Medulla oblongata (tissue), 1 donor: ENCODE data around the gene P2RX3.
"Not testable (repeated sequence)": the region's sequence is repeated elsewhere in the genome, so short reads cannot be mapped to it uniquely, and the experiment has no call there.

ENCODE experiments used
- DNase-seq: peaks from one replicate; pipeline ENCODE4 v3.0.0-alpha.2; 2015; ENCODE audit errors: extremely low spot score

P2RX3 gene

DNA sequence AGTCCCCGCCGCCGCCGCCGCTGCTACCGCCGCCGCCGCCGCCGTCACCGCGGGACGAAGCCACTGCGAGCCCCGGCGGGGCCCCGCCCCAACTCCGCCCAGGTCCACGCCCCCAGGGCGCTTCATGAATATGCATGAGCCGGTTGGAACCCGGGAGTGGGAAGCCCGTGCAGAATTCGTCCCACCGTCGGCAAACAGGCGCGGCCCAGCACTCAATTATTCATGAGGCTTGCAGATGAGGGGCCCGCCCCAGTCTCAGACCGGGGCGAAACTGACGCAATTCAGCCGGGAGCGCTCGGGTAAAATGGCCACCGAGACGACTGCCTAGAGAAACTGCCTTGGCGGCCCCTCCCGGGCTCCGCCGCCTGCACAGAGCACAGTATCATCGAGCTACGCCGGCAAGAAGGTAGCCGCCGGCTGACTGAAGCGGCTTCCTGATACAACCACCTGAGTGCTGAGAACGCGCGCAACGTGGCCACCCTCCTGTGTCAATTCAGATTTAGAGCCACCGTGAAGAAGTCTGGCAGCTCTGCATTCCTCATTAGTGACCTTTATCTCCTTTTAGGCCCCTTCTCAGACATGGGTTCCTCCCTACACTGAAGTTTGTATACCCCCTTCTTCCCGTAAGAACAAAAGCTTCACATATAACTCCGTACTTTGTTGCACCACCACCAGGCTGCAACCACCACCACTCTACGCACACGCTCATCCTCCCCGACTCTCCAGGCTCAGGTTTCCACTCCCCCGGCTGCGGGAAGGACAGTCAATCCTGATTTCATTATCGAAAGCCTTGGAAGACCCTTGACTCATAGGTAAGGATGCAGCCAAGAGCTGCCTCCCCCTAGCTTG lies 13.0 kb upstream of the P2RX3 start, which contains the start of gene TNKS1BP1:
Gene TNKS1BP1 (minus strand): TSS at position 67 of the 849 bp plus-strand sequence. CDS start 3,067 bp downstream, outside the sequence.
- DNase-seq, result peak; percentile 97

DNA sequence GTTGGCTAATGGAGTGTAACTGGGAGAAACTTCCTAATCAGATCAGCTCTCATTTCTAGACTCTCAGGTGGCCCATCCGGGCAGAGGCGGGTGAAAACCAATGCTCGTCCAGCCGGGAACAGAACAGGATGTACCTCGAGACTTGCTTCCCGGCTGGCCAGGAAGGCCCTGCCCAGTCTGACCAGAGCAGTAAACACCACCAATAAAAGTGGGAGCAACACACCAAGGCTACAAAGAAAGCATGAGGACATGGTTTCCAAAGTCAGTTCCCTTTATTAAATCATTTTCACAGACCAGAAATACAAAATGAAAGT lies 12.5 kb upstream of the P2RX3 start:
- no peak for DNase-seq

DNA sequence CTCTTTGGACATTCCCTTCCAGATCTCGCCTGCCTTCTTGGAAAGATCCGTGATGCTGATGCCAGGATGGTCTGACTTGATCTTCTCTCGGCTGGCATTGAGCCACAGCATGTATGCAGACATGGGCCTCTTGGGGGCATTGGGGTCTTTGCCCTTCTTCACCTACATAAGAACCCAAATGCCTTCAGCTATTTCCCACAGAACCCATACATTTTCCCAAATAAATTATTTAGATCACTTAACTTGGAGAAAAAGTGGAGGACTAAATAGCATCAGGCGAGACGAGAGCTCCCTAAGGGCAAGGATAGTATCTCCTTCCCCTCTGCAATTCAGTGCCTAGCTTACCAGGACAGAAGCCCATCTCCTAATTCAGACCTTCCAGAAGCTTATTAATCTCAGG lies 10.4 kb upstream of the P2RX3 start:
- no peak for DNase-seq

DNA sequence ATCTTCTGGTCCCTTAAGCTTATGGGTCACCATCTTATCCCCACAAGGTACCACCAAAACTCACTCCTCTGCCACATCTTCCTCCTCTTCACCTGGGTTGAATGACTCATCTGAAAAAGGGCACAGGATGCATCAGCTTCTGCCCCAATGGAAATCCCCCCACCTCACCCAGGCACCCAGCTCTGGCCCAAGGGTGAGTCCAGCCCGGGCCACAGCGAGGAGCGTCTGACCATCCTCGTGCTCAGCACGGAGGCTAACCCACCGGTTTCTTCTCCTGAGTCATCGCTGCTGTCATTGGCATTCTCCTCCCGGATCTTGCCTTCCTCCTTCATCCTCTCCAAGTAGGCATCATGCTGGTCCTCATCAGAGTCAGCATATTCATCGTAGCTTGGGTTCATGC lies 8.1 kb upstream of the P2RX3 start:
- no peak for DNase-seq

DNA sequence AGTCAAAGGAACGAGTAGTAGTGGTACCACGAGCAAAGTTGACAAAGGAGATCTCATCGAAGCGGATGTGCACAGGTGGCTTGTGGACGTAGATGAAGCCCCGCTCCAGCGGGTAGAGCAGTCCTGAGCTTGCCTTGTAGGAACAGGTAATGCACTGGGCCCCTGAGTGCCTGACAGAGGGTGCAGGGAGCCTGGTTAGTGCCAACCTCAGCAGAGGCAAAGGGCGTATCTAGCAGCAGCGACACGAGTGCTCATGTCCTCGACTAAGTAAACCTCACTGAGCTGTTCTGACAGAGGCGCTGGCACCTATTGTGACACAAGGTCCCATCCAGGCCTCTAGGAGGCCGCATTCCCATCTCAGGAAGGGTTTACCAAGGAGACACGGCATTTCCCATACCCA lies 6.4 kb upstream of the P2RX3 start:
- no peak for DNase-seq

DNA sequence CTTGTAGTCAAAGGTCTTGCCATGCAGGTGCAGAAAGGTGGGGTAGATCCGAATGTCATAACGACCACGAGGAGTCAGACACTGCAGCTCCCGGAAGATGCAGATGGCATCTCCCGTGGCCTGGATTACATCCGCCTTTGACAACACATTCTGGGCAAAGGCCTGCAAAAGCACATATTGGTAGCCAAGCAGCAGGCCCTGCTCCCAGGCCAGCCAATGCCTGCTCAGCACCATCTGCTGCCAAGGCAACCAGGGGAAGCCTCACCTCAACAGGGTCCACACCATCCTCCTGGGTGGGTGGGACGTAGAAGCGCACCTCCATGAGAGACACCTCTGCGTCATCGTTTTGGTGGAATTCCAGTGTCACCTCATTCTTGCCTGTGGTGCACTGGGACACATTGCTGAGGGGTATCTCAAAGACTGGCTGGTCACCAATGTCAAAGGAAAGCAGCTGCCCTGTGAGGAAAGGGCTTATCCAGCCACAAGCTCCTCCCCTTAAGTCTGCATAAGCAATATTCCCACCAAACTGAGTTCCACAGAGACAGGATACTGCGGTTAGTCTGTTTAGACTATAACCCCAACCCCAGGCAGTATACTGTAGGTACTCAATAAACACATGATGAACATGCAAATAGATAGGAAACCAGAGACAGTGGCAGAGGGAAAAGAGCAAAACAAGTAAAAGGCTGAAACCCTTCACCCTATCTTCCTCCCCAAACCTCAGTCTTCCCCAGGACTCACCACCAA lies 5.3 kb upstream of the P2RX3 start:
- DNase-seq, result no peak

DNA sequence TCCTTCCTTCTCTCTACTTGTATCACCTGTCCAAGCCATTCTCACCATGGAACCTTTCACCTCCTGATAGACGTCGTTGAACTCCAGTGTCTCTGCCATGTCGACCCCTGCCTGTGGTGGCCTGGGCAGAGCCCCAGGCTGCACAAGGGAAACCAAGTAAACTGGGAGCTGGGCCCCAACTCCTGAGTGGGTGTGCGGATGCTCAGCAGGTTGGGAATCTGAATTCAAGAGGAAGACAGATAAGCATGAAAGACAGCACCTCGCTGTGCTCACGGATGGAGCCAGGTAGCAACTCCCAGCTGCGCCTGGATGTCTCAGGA lies 3.2 kb upstream of the P2RX3 start:
- no peak for DNase-seq

DNA sequence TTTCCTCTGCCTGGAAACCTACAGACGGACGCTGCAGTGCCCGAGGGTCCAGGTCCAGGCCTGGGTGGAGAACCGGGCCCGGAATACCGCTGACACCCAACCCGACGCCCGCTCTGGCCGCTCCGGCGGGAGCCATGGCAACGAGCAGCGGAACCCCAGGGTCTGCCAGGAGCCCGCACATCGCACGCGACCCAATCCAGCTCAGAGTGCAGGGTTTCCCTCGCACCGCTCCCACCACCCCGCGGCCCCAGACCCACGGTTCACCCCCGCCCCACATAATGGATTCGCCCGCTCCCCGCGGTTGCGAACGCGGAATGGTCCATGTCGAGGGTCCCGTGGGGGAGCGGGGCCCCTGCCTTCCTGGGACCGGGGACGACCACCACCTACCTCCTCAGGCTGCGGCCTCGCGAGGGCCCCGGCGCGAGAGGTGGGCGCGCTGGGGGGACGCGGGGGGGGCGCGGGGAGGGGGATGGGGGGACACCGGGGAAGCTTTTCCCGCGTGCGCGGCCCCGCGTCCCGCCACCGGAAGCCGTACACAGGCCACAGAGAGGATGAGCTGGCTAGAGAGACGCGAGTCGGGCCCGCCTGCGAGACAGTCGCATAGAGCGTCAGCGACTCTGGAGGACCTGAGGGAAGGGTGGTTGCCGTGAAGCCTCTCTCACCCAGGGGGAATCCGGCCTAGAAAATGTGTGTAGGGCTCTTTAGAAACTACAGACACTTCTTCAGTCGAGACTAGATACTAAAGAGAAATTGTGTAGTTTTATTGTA lies 2.6 kb upstream of the P2RX3 start, which contains the start of gene SSRP1:
Gene SSRP1 (minus strand): TSS at position 550 of the 768 bp plus-strand sequence. CDS start 771 bp downstream, outside the sequence.
- DNase-seq, result peak; percentile 91

DNA sequence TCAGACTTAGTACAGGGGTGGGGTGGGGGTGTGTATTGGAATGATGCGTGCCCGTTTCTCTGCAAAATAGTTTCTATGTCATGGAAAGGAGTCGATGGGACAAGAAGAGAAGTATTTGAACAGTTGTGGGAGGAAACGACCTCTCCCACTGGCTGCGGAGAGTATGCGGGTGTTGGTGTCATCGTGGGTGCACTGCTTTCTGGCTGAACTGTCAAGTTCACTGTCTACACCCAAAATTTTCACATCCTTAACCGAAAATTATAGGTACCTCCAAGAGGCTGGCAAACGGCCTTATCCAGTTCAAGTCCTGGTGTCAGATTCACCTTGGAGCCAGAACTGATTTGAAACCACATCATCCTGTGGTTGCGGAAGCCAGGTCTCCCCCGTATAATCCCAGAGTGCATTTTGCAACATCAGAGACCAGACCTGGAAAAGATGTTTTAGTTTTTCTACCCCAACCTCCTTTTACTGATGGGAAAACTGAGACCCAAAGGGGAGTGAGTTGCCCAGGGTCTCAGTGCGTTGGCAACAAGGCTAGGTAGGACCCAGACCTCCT lies 2.0 kb upstream of the P2RX3 start:
- DNase-seq, result no peak

DNA sequence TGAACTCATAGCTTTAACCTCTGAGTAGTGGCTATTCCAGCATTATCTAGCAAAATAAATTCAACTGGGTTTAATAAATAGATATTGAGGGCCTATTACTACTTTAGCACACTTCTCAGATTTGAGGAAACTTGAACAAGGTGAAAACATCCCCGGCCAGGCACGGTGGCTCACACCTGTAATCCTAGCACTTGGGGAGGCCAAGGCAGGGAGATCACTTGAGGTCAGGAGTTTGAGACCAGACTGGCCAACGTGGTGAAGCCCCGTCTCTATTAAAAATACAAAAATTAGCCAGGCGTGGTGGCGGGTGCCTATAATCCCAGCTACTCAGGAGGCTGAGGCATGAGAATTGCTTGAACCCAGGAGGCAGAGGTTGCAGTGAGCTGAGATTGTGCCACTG lies 1.3 kb upstream of the P2RX3 start:
- not testable (repeated sequence) for DNase-seq

DNA sequence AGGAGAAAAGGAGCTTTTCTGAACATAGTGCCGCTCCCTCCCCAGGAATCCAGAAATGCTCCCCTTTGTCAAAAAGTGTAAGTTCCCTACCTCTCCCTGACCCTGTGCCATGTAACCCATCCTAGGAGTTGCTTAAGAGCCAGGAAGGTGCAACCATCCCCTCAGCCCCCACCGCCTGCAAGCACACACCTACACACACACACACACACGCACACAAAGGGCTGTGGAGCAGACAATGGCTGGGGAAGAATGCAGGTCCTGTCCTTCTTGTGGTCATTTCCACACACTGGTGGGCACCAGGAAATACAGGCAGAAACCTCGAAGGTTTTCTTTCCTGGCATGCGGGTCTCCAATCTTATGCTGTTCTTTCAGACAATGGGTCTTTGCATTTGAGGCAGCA lies 1.2 kb downstream of the P2RX3 start:
- no peak for DNase-seq

DNA sequence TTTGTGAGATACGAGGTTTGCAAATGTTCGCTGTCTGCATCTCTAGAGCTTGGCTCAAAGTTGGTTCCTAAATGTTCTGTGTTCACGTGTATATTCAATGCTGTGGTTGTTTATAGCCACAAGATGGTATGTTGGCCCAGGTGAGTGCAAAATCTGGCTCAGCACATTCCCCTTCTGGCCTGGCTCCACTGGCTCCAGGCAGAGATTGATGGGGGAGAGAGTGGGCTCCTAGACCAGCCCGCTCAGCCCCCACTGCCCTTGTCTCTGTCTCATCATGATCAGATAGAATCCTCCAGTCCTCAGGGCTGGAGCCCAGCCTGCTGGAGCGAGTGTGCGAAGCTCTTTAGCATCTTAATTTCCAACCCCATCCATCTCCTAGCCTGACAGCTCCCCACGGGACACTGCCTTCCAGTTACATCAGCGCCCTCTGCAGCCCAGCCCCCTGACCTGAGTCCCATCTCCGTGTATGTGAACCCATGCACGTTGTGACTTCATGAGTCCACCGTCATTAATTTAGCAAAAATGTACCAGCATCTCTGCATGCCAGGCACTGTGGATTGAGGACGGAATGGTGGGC lies 2.0 kb downstream of the P2RX3 start:
- peak; percentile 27 for DNase-seq

DNA sequence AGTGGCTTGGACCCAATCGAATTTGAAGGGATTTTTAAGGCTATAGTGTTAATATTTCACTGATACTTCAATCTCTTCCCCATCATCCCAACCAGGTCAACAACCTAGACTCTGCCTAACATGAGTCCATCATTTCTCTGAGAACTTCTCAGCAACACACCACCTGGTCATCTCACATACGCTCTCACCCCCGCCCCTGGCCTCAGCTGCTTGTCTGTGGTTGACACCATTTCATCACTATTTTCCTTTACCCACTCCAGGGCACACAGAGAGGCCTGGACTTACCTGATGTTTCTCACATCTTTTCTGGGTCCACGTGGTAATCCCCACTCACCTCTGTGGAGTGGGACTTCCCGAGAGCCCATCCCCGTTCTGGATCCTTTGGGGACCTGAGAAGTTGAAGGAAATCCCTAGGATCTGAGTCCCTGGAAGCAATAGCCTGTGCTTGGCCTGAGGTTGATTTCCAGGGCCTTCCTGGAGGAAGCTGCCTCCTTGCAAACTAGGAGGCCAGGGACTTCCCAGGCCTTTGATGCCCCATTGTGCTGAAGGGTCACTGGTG lies 3.2 kb downstream of the P2RX3 start:
- no peak for DNase-seq

DNA sequence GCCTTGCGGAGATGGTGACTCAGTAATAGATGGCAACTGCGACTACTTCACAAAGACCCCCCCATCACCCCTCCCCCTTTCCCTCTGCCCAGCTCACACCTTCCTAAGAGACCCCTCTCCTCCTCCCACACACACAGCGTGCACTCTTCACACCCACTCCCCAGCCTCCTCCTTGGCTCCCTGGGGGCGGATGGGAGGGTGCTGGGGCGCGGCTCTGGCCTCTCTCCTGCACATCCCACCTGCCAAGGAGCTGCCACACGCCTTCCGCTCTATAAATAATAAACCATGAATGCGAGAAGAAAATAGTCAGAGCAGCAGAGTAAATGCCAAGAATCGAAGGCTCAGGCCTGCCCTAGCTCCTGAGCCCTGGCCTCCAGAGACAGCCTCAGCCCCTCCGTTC lies 4.5 kb downstream of the P2RX3 start:
- DNase-seq, result no peak

DNA sequence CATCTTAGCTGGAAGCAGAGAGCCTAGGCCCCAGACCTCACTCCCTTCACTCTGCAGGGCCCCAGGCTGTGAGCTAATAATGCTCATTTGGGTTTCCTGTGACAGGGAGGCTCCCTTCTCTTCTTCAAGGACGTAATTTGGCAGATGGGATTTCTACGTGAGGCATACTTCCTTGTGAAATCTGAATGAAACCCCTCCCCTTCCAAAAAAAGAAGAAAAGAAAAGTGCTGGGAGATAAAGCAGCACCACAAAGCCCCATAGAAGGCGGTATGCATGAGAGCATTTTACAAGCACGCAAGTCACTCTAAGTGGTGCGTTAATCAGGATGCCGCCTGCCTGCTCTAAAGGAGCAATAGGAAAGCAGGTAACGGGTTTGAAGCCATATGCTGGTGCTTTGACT lies 5.7 kb downstream of the P2RX3 start:
- DNase-seq, result no peak

DNA sequence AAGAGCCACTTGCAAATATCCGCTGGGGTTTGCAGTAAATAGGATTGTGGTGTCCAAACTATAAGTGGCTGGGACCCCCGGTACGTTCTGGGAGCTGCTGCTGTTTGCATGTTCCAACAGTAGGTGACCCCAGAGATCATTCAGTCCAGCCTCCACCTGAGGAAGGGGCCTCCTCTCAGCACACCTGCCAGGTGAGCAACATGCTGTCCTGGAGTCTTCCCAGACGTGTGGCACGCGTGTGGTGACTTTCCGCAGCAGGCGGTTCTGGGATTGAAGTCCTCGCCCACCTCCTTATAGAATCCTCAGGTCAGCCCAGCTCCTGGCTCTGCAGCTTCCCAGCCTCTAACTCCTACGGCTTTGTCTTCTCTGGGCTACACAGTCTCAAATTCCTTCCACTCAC lies 6.7 kb downstream of the P2RX3 start:
- DNase-seq, result no peak

DNA sequence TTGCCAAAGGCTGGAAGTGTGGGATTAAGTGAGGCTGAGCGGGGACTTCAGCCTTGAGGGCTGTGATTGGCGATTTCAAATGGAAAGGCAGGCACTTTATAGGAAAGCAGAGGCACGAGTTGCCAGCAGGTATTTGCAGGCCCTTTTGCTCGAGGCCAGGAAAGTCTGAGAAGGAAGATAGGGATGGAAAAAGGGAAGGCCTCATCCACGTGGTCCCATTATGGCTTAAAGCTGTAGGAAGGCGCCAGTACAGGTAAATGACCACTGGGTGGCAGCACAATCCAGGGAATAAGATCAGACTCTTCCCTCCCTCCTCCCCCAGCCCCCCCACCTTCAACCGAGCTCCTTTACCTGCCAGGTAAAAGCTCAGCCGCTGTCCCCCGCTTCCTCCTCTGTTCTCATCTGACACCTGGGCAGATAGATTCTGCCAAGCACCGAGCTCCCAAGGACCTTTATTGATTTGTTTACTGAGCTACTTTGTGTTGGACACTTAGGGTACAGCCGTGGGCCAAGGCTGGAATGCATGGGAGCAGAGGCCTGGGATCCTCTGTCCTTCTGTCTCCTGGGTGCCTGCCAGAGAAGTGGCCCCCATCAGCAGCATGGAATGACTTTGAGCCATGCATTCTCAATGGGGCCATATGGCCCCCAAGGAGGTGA lies 7.5 kb downstream of the P2RX3 start:
- peak; percentile 81 for DNase-seq

DNA sequence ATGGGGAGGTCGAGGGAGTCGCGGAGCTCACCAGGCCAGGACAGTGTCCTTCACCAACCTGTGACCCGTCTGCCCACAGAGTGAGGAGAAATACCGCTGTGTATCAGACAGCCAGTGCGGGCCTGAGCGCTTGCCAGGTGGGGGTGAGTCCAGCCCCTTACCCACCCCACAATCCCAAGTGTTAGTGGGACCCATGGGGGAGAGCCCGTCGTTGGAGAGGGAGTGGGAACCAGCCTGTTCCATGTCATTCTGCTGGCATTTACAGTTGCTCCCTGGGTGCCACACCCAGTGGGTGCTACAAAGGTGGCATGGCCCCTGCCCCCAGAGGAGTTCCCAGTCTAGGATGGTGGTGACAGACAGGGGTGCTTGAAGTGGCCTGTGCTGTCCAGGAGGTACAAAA lies 9.2 kb downstream of the P2RX3 start:
- no peak for DNase-seq

DNA sequence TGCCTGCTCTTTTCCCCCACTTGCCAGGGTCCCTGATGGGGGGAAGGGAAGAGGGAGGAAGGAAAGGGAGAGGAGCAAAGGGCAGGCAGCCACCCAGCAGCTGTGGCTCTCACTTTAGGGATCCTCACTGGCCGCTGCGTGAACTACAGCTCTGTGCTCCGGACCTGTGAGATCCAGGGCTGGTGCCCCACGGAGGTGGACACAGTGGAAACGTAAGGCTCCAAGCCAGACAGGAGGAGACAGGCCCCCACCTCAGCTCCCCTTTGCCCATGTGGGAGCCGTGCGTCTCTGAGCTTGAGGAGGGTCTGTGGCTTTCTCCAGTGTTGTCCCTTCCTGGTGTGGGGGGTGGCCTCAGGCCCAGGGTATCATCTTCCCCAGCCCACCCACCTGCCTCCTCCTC lies 9.9 kb downstream of the P2RX3 start:
- no peak for DNase-seq

DNA sequence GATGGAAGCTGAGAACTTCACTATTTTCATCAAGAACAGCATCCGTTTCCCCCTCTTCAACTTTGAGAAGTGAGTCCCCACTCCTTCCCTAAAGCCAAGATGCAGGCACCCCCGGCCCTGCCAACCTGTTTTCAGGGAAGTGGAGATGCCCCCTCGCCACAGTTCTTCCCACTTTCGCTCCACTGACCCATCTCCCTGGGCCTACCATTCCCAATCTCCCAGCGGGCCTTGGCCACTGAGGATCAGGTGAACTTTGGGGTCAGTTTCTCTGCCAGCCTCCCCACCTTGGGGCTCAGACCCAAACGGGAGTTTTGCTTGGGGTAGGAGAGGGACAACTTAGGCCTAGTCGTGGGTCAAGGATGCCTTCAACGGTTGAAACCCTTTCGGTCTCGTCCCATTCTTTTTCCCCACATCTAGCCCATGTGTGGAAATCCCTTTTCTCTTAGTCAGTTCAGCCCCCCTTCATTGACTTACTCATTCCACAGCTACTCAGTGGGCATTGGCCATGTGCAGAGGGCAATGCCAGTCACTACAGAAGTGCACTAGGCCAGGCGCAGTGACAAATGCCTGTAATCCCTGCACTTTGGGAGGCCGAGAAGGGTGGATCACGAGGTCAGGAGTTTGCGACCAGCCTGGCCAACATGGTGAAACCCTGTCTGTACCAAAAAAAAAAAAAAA lies 10.6 kb downstream of the P2RX3 start:
- no peak for DNase-seq
